Heart left ventricle (tissue), 16 donors: ENCODE data around the gene DEPDC5. TPM values are rescaled to one million over a fixed set of nuclear protein-coding genes. Genes with fewer than 3 reads are reported as not detected.

Experiments
- ATAC-seq, 4 donors: fragments of 200-7000 bp; cut with Tn5 transposase; one replicate each; pipeline ENCODE4 v1.9.1; 2020 to 2022; ENCODE audit warnings: moderate library complexity in 4 of 4, mild to moderate bottlenecking in 3 of 4, moderate number of reproducible peaks in 1 of 4
- DNase-seq, 5 donors: peaks; one replicate each; pipeline ENCODE4 v3.0.0-alpha.2; 2020
- H3K27ac ChIP-seq, 12 donors: fragments of 200-600 bp; sonication (generic) in 4 of 12; one replicate each; pipeline versions ENCODE4 v1.5.0 to v1.8.0; 2016 to 2022; ENCODE audit warnings: mild to moderate bottlenecking in 2 of 12
- H3K27me3 ChIP-seq, 9 donors: fragments of 200-600 bp; sonication (generic) in 2 of 9; one replicate each; pipeline versions ENCODE4 v1.5.1 to v1.8.0; 2016 to 2022; ENCODE audit warnings: mild to moderate bottlenecking in 3 of 9
- H3K36me3 ChIP-seq, 9 donors: fragments of 200-600 bp; sonication (generic) in 2 of 9; one replicate each; pipeline versions ENCODE4 v1.5.0 to v1.8.0; 2018 to 2022; ENCODE audit warnings: mild to moderate bottlenecking in 2 of 9
- H3K4me1 ChIP-seq, 12 donors: fragments of 200-600 bp; sonication (generic) in 4 of 12; one replicate each; pipeline versions ENCODE4 v1.5.0 to v1.8.0; 2016 to 2022; ENCODE audit warnings: mild to moderate bottlenecking in 3 of 12
- H3K4me3 ChIP-seq, 12 donors: fragments of 200-600 bp; sonication (generic) in 4 of 12; one replicate each; pipeline versions ENCODE4 v1.5.0 to v1.8.0; 2017 to 2022; ENCODE audit warnings: mild to moderate bottlenecking in 9 of 12, moderate library complexity in 4 of 12
- H3K9me3 ChIP-seq, 12 donors: fragments of 200-600 bp; sonication (generic) in 4 of 12; one replicate each; pipeline versions ENCODE4 v1.5.0 to v1.8.0; 2016 to 2022; ENCODE audit warnings: mild to moderate bottlenecking in 1 of 12
- POLR2A ChIP-seq, 2 donors: fragments of 450-650 bp; IDR thresholded peaks; one replicate each; pipeline ENCODE4 v1.6.1; 2017; ENCODE audit warnings: antibody characterized with exemption in 2 of 2, mild to moderate bottlenecking in 2 of 2, moderate library complexity in 2 of 2
- WGBS, 4 donors: extraction: QIAGEN DNeasy Blood & Tissue Kit in 2 of 4; methylation state at CpG; one replicate each; pipeline versions ENCODE4 v1.1.5 to v1.1.7; 2013 to 2018; 5-methylcytosine and 5-hydroxymethylcytosine counted together
- intact Hi-C, 10 donors: fragments of 100-400 bp; cut with DNase I; formaldehyde crosslinking; loops; one replicate each; pipeline versions ENCODE4 v1.11.1 to v1.14.2; 2022
- polyA plus RNA-seq, 2 donors: library from polyadenylated mRNA; stranded (reverse); fragments of 200-250 nt; gene quantifications; one replicate each; pipeline ENCODE4 v1.2.3, GENCODE V29; 2013
- total RNA-seq, 9 donors: library from RNA; depleted of rRNA in 2 of 9; stranded (reverse); fragments of >200 nt in 2 of 9; fragmentation: NEBNext Ultra II Directional in 3 of 9; extraction: Animal tissue kit (Norgen Biotek cat#: 25700) in 3 of 9; gene quantifications; one replicate each; pipeline versions ENCODE4 v1.1.0 to v1.2.4, GENCODE V29; 2016 to 2023
- TF ChIP-seq, protein P1 (sequence below), 12 donors: fragments of 200-600 bp; sonication (generic) in 4 of 12; IDR thresholded peaks; one replicate each; pipeline versions ENCODE4 v1.5.0 to v1.8.0; 2018 to 2022; ENCODE audit warnings: antibody characterized with exemption in 12 of 12, mild to moderate bottlenecking in 5 of 12
- donor health status: ischemic (EF 13 %, LVEDD 7.1; RV severe dilation, severe dysfunction).
- donor health status: healthy with polysubstance abuse.
- donor health status: DM: no; HTN: yes; CAD: no.
- donor health status: DM: no; HTN: no; CAD: no.
- donor health status: ischemic (EF 25% LVEDD 6.9; RV normal size, moderate dysfunction).
- donor health status: ischemic (EF 25% LVEDD 5.7; RV mildly dilated, moderate dysfunction).
- donor health status: healthy.
- donor health status: DM: yes; HTN: yes; CAD: no.
- donor health status: ischemic (EF 35%, LVEDD 5.7; RV mildly dilated, moderate dysfunction).
- donor health status: nonischemic (EF 11% LVEDD 7.7; RV severe dilation, severe dysfunction).
- donor health status: DM: yes; HTN: yes; CAD: no.
- donor health status: PGD.
- donor health status: ischemic (EF 29% LVEDD 5.4; RV normal size, mild dysfunction).
- donor health status: nonischemic (EF 23%, LVEDD 6.1; RV moderate dilation, normal function).

The DEPDC5 gene
- total and polyA plus RNA-seq, 11 donors = 5.7 to 21.4 (median 10.4) TPM

DNA sequence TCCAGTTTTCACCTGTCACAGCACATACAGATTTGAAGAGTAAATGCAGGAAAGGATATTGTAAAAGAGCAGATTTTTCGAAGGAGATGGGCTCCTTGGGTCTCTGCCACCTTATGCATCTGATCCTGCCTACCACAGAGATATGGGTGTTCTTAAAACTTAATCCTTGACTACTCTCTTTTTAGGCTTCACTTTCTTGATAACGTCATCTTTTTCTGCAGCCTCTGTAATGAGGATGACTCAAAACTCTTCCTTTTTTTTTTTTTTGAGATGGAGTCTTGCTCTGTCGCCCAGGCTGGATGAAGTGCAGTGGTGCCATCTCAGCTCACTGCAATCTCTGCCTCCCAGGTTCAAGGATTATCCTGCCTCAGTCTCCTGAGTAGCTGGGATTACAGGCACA lies 11.7 kb upstream of the DEPDC5 start:
- peaks cover 0 to 56% (median 14%) of the 10 kb centered on the region in 9 donors for H3K36me3 ChIP-seq
- 74 to 88% (median 82%) methylated on average over 3 of the region's 3 CpGs for WGBS, 4 donors
- H3K9me3 ChIP-seq = no peaks in the 10 kb centered on the region
- ATAC-seq (no peak), DNase-seq (no peak)
- intact Hi-C loops = loop anchor here in 1 of 10 donors (10.0 kb wide), 1 partner anchor 77 kb away; the partner anchor contains the start of gene PISD
- no peaks in the 10 kb centered on the region for H3K27me3 ChIP-seq
- no peak overlapping the region for H3K4me3 ChIP-seq
- H3K27ac ChIP-seq = no peak overlapping the region
- H3K4me1 ChIP-seq = peaks cover 0 to 27% (median 14%) of the 10 kb centered on the region in 12 donors
- TF ChIP-seq POLR2A (IDR thresholded peaks at IDR 0.05) = no peak
- TF ChIP-seq, protein P1, sequence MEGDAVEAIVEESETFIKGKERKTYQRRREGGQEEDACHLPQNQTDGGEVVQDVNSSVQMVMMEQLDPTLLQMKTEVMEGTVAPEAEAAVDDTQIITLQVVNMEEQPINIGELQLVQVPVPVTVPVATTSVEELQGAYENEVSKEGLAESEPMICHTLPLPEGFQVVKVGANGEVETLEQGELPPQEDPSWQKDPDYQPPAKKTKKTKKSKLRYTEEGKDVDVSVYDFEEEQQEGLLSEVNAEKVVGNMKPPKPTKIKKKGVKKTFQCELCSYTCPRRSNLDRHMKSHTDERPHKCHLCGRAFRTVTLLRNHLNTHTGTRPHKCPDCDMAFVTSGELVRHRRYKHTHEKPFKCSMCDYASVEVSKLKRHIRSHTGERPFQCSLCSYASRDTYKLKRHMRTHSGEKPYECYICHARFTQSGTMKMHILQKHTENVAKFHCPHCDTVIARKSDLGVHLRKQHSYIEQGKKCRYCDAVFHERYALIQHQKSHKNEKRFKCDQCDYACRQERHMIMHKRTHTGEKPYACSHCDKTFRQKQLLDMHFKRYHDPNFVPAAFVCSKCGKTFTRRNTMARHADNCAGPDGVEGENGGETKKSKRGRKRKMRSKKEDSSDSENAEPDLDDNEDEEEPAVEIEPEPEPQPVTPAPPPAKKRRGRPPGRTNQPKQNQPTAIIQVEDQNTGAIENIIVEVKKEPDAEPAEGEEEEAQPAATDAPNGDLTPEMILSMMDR (IDR thresholded peaks at IDR 0.05) = no peak

DNA sequence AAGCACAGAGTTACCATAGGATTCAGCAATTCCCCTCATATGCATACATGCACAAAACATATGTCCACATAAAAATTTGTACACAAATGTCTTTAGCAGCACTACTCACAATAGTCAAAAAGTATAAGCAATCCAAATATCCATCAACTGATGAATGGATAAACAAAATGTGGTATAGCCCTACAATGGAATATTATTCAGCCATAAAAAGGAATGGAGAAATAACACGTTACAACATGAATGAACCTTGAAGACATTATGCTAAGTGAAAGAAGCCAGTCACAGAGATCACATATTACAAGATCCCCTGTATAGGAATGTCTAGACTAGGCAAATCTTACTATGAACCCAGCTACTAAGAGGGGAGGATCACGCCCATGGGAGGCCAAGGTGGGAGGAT lies 11.1 kb upstream of the DEPDC5 start:
- H3K4me1 ChIP-seq = peaks cover 0 to 29% (median 17%) of the 10 kb centered on the region in 12 donors
- H3K36me3 ChIP-seq = peaks cover 0 to 51% (median 8%) of the 10 kb centered on the region in 9 donors
- TF ChIP-seq, protein P1 (IDR thresholded peaks at IDR 0.05) = no peak
- no peak for TF ChIP-seq POLR2A (IDR thresholded peaks at IDR 0.05)
- DNase-seq (no peak), ATAC-seq (no peak)
- intact Hi-C loops = loop anchor here in 1 of 10 donors (10.0 kb wide), 1 partner anchor 78 kb away; the partner anchor contains the start of gene PISD
- H3K27me3 ChIP-seq = no peaks in the 10 kb centered on the region
- no peak overlapping the region for H3K27ac ChIP-seq
- no peak overlapping the region for H3K4me3 ChIP-seq
- H3K9me3 ChIP-seq = no peaks in the 10 kb centered on the region
- 95 to 100% (median 96%) methylated on average over 2 of the region's 2 CpGs for WGBS, 4 donors

DNA sequence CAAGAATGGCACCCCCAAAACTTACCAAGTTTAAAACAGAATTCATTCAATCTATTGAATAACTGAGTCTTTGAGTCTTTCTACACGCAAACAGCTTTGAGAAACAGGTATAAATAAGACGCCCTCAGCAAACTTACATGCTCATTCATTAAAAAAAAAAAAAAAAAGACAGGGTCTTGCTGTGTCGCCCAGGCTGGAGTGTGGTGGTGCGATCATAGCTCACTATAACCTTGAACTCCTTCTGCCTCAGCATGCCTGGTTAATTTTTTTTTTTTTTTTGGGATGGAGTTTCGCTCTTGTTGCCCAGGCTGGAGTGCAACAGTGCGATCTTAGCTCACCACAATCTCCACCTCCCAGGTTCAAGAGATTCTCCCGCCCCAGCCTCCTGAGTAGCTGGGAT lies 9.9 kb upstream of the DEPDC5 start:
- 91 to 97% (median 95%) methylated on average over 7 of the region's 7 CpGs for WGBS, 4 donors
- H3K27ac ChIP-seq = no peak overlapping the region

DNA sequence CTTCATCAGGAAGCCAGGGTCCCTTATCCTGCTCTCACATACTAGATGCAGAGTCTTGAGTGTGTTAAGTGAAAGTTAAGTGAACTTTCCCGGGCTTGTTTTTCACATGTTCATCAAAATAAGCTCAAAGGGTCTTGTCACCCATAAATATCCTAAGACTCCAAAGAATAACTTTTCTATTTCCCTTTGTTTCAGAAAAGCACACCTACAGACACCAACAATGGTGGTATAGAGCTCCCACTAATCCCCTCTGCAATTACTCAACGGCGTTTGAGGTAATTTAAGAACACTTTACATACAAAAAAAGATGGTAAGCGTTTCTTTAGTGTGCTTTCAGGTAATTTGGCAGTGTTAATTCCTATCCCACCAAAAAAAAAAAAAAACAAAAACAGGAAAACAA lies 6.4 kb upstream of the DEPDC5 start:
- Histone ChIP-seq H3K4me3 (no peak overlapping the region), H3K27ac (no peak overlapping the region), H3K36me3 (peaks cover 0 to 22% (median 0%) of the 10 kb centered on the region in 9 donors), H3K4me1 (peaks cover 0 to 38% (median 26%) of the 10 kb centered on the region in 12 donors), H3K9me3 (no peaks in the 10 kb centered on the region), H3K27me3 (no peaks in the 10 kb centered on the region)
- TF ChIP-seq, protein P1 (IDR thresholded peaks at IDR 0.05) = no peak
- TF ChIP-seq POLR2A (IDR thresholded peaks at IDR 0.05) = no peak
- ATAC-seq (no peak), DNase-seq (no peak)
- intact Hi-C loops = loop anchor here in 1 of 10 donors (10.0 kb wide), 1 partner anchor 83 kb away; the partner anchor contains the start of gene PISD
- 73 to 84% (median 78%) methylated on average over 4 of the region's 4 CpGs for WGBS, 4 donors

More for the DNA sequence above, 9.9 kb upstream of the DEPDC5 start:
- H3K9me3 ChIP-seq = no peaks in the 10 kb centered on the region
- H3K4me1 ChIP-seq = peaks cover 0 to 41% (median 24%) of the 10 kb centered on the region in 12 donors
- H3K36me3 ChIP-seq = peaks cover 0 to 41% (median 2%) of the 10 kb centered on the region in 9 donors
- DNase-seq (no peak), ATAC-seq (no peak)
- no peak overlapping the region for H3K4me3 ChIP-seq
- TF ChIP-seq, protein P1 (IDR thresholded peaks at IDR 0.05) = no peak
- TF ChIP-seq POLR2A (IDR thresholded peaks at IDR 0.05) = no peak
- intact Hi-C loops = loop anchor here in 1 of 10 donors (10.0 kb wide), 1 partner anchor 79 kb away; the partner anchor contains the start of gene PISD
- no peaks in the 10 kb centered on the region for H3K27me3 ChIP-seq
